ENCODE data around the gene CBLN3.
A peak's percentile ranks its signal among the peaks of the same experiment; 100 is the strongest.

DNA sequence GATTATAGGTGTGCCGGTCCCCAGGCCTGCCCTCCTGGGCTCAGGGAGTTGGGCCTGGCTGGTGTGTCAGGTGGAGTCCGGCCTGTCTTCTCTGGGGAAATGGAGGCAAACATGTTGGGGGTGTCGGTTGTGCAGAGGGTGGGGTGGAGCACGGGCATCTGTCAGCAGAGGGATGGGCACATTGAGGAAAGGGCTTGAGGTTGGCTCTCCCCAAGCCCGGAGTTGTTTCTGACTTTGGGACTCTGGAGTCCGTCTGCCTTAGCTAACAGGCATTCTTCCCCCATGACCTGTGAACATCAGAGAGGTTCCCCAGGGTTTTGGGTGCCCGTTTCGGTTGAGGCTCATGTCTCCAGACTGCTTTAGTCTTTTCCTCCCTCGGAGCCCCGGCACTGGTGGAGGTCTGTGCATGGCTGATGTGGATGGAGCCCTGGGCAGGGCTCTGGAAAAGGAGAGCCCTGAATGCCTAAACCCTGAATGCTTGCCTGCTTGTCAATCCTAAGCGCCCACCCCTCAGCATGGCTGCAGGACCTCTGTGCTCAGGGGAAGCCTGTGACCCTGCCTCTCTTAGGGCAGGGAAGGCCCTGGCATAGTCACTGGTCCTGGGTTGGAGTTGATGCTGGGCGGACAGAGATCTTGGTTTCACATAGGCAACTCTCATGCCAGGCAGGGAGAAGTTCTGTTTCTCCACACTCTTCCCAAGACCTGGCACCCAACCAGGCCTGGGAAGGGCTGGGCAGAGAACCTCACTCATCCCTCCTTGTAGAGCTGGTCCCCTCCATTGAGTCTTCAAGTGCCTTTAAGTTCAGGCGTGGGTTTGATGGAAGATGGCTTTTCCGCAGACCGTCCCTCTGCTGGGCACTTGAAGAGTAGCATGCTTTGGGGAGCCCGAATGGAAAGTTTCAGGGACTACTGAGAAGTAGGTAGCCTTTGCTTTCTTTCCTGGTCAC is 17.8 kb downstream of the CBLN3 start:
- TF ChIP-seq CTCF (IDR thresholded peaks at IDR 0.05; ENCODE audit: low read depth, low read length) (peak; percentile 72), EZH2phosphoT487 (IDR thresholded peaks at IDR 0.05; ENCODE audit: low read depth) (no peak)

All from OCI-LY3 (cell line).